Pons (tissue), 1 donor: ENCODE measurements around the gene PGLYRP3.
A peak's percentile ranks its signal among the peaks of the same experiment; 100 is the strongest.

Source experiments
- DNase-seq: peaks from one replicate; pipeline ENCODE4 v3.0.0-alpha.2; 2016; ENCODE audit warnings: low spot score

Gene PGLYRP3

GRCh38 chr1:153312570-153313186 lies at the start of gene PGLYRP3:
Gene PGLYRP3 (minus strand): TSS chr1:153312952. CDS start chr1:153310665, 2,287 bp downstream.
- peak; percentile 4 for DNase-seq

DNA sequence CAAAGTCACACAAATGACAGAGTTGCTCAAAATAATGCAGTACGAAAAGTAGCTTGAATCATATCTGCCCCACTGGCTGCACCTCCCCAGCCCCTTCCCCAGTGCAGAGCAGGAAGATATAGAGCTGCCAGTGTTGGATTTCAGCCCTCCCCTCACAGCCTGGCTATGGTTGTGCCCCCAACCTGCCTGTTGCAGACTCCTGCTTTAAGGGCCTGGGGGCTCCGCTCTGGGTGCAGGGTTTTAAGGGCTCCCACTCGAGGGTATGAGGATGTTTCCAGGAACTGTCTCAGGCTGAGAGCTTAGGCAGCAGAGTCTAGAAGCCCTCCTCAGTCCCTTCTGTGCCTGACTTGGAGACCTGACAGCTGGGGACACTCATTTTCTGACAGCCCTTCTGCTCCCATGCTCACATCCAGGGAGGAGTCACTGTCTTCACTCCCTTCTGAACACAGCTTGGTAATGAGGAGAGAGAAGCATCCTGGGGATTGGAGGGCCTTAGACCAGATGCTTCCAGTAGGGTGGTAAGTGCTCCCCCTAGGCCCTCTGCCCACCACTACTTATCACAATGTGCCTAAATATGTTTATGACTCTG lies 49.5 kb upstream of the PGLYRP3 start:
- no peak for DNase-seq

DNA sequence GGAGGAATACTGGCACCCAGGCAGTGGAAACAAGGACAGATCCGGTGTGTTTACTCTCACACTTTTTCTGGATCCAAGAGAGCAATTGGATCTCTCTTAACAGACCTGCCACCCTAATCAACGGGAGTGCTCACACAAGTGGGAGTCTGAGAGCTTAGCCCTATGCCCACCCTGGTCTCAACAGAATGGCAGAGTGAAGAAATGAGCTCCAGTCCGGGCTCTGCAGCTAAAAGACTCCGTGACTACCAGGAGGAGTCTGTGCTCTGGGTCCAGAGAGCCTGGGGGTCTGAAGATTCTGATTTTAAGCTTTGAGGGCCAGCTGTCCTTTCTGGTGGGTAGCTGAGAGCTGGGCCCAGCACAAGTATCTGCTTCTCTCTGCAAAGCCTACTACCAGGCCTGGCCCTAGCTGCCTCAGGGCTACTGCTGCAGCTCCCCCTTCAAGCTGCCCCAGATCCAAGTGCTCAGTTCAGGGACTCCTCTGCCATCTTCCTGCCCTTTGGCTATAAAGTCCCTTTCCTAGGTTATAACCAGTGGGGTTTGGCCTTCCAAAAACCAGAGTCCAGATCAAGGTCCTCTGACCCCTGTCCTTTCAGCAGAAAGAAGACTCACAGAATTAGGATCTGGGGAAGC lies 48.8 kb upstream of the PGLYRP3 start:
- no peak for DNase-seq

GRCh38 chr1:153360592-153361479 lies 48.1 kb upstream of the PGLYRP3 start:
- DNase-seq = no peak

DNA sequence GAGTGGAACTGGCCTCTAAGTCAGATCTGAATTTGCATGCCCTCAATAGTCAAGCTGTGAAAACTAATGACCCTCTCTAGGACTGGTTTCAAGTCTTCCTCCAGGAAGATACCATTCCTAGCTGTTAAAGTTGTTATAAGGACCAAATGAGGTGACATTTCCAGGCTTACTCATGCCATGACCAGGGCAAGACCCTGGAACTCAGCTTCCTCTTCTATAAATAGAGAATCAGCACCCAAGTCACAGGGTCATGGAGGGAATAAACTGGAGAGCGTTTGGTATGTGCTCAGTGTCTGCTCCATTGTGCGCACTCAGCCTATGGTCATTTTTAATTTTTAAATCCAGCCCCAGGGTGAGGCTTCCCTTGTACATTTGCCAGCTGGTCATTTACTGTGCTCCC lies 47.4 kb upstream of the PGLYRP3 start:
- no peak for DNase-seq

GRCh38 chr1:153359241-153359640 lies 46.5 kb upstream of the PGLYRP3 start:
- no peak for DNase-seq

- no peak for DNase-seq
These were observed 45.9 kb upstream of the PGLYRP3 start for GRCh38 chr1:153358691-153358975.

DNA sequence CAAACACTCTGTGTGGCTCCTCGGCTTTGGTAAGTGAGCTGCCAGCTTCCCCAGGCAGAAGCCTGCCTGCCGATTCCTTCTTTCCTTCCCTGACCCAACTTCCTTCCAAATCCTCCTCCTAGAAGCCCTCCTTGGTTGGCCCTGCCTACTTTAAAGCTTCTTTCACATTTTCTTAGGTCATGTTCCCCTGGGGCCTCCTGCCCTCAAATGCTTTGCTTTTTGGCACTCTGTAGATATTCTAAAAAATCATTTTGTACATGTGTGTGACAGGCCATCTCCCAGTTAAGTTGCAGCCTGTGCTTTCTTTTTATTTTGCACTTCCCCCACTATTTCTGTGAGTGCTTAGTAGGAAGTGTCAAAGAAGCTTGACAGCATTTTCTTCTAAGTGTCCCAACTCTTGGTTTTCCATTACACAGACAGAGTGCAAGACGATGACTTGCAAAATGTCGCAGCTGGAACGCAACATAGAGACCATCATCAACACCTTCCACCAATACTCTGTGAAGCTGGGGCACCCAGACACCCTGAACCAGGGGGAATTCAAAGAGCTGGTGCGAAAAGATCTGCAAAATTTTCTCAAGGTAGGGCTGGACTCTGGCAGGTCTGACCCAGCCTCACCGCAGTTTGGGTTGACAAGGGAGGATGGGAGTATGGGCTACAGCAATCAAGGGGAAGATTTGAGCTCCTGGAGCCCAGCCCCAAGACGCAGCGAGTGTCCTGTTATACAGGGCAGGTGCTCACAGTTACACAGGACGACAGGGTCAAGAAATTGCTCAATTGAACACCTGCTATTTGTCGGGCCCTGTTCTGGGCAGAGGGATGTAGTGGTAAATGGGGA lies 45.3 kb upstream of the PGLYRP3 start, which contains the start of gene S100A9:
S100A9 (plus strand) TSS at position 2 of the 838 bp plus-strand sequence; CDS start at position 432, 430 bp downstream.
- DNase-seq = no peak

- DNase-seq = no peak
These were observed 44.5 kb upstream of the PGLYRP3 start for GRCh38 chr1:153357076-153357852.

DNA sequence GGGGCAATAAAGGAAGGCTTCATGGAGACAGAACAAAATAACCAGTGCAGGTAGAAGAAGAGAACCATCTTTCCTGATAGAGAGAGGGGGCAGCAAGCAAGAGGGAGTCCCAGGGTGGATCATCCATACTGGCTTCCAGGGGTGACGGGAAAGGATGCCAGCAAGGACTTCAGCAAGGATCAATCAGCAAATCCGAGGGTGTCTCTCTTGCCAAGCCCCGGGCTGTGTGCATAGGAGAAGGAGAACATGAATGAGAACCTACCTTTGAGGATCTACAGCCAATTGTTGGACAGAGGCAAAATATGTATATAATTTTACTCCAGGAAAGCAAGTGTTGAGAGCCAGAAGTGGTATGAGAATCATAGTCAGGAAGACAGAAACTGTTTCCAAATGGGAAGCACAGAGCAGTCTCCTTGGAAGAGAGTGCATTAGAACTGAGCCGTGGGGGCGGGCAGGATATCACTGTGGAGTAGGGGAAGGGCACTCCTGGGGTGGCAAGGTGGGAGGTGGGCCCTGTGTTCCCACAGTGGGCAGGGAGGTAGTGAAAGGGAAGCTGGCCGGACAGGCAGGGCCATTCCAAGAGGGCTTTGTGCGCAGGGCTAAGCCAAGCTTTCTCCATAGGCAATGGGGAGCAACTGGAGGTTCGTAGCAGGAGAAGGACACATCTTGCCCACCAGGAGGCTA lies 43.8 kb upstream of the PGLYRP3 start:
- DNase-seq = no peak

- no peak for DNase-seq
These were observed 42.8 kb upstream of the PGLYRP3 start for GRCh38 chr1:153355445-153356071.

DNA sequence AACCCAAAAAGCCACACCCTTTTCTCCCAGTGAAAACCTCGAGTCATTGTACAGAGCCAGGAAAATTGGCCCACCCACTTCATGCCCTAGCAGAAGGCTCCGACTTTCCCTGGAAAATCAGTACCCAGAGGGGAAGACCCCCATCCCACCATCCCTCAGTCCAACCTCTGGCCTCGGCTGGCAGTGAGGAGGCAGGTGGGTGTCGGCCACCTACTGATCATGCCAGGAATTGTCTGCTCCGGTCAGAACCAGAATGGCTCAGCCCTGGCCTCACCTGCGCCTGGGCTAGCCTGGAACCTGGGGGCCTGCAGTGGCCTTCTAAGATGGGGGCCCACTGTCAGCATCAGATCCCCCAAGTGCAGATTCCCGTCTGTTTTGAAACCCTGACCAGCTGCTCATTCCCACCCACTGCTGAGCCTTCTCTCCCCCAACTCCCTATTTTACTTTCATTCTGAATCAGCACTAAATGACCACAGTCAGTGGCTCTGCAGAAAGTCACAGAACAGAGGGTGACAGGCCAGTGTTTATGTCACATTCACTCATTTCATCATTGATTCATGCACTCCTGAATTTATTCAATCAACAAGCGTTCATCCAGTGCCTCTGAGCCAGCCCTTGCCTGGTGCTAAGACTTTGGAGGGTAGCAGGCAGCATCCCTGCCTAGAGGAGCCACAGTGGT lies 41.9 kb upstream of the PGLYRP3 start:
- DNase-seq = no peak

DNA sequence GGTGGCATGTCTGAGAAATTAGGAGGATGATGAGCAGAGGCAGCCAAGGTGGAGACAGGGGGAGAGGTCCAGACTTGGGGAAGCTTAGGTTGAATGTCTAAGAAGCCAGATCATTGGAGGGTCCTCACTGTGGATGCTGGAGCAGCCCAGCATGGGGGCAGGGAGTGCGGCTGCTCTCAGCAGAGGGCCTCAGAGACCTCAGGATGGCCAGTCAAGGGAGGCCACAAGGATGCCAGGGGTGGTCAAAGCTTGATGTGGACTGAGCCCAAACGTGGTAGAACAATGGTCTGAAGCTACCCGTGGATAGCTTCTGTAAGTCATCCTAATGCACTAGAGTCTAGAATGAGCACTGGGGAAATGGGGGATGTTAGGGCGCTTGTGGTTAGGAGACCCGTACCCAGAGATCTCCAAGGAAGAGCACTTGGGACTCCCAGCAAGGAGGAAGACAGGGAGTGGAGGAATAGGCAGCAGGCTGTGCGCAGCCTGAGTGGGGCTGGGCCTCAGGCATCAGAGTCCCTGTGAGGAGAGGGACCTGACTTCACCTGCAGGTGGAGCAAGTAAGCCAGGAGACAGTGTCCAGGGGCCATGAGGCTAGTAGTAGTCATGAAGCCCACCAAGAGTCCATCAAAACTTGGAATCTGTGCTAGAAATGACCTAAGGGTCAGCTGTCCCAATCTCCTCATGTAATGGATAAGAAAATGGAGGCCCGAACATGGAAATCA lies 40.6 kb upstream of the PGLYRP3 start:
- no peak for DNase-seq

- peak; percentile 64 for DNase-seq
These were observed 39.8 kb upstream of the PGLYRP3 start for GRCh38 chr1:153352523-153352922.

- no peak for DNase-seq
These were observed 37.7 kb upstream of the PGLYRP3 start for GRCh38 chr1:153350321-153350957.

- no peak for DNase-seq
These were observed 36.9 kb upstream of the PGLYRP3 start for GRCh38 chr1:153349363-153350320.
